Liver (tissue), 9 donors: ENCODE results near the gene PAPOLA. TPM values are rescaled to one million over a fixed set of nuclear protein-coding genes. Genes with fewer than 3 reads are reported as not detected.

ENCODE experiments used
- DNase-seq: peaks from one replicate; pipeline ENCODE4 v3.0.0-alpha.2; 2017; ENCODE audit warnings: low spot score
- H3K27ac ChIP-seq, 2 donors: one replicate each; pipeline ENCODE4 v1.7.0; 2013; ENCODE audit warnings: inconsistent platforms in 2 of 2, low read length in 2 of 2, control low read depth in 1 of 2, low read depth in 1 of 2, mild to moderate bottlenecking in 1 of 2
- H3K27me3 ChIP-seq, 4 donors: one replicate each; pipeline versions ENCODE4 v1.6.1 to v1.7.0; 2013; ENCODE audit warnings: low read length in 3 of 4, inconsistent platforms in 1 of 4, mild to moderate bottlenecking in 1 of 4, moderate library complexity in 1 of 4; ENCODE audit not compliant: control insufficient read depth in 4 of 4, insufficient read depth in 4 of 4
- H3K36me3 ChIP-seq, 4 donors: one replicate each; pipeline versions ENCODE4 v1.6.1 to v1.7.0; 2013; ENCODE audit warnings: low read length in 3 of 4, mild to moderate bottlenecking in 3 of 4, low read depth in 1 of 4, moderate library complexity in 1 of 4; ENCODE audit not compliant: control insufficient read depth in 4 of 4, insufficient read depth in 3 of 4
- H3K4me1 ChIP-seq, 4 donors: one replicate each; pipeline versions ENCODE4 v1.6.1 to v1.7.0; 2013; ENCODE audit warnings: low read length in 3 of 4, mild to moderate bottlenecking in 3 of 4, moderate library complexity in 1 of 4; ENCODE audit not compliant: control insufficient read depth in 4 of 4, insufficient read depth in 4 of 4
- H3K4me3 ChIP-seq, 3 donors: one replicate each; pipeline versions ENCODE4 v1.6.1 to v1.7.0; 2013; ENCODE audit warnings: low read length in 3 of 3, control low read depth in 1 of 3, low read depth in 1 of 3, mild to moderate bottlenecking in 1 of 3
- H3K9ac ChIP-seq, 2 donors: one replicate each; pipeline ENCODE4 v1.7.0; 2013; ENCODE audit warnings: low read length in 2 of 2, mild to moderate bottlenecking in 2 of 2, moderate library complexity in 2 of 2, control low read depth in 1 of 2, low read depth in 1 of 2
- H3K9me3 ChIP-seq, 4 donors: one replicate each; pipeline versions ENCODE4 v1.6.1 to v1.7.0; 2013; ENCODE audit warnings: low read length in 3 of 4; ENCODE audit not compliant: control insufficient read depth in 4 of 4
- CTCF ChIP-seq: fragments of 150-350 bp; IDR thresholded peaks from 2 replicates; pipeline ENCODE4 v1.5.1; 2017; ENCODE audit warnings: improper control_type of control experiment, low read depth, low read length; ENCODE audit not compliant: missing input control
- EGR1 ChIP-seq, 2 donors: IDR thresholded peaks; 2 replicates each; pipeline ENCODE4 v1.6.1; 2016 to 2018; ENCODE audit warnings: antibody characterized with exemption in 2 of 2, low read depth in 2 of 2
- FOXA1 ChIP-seq: IDR thresholded peaks from 2 replicates; pipeline ENCODE4 v1.6.1; 2016; ENCODE audit warnings: antibody characterized with exemption
- GABPA ChIP-seq, 2 donors: IDR thresholded peaks in 1 of 2; conservative IDR thresholded peaks in 1 of 2; 2 replicates each; pipeline ENCODE4 v1.6.1; 2016; ENCODE audit warnings: antibody characterized with exemption in 2 of 2, mild to moderate bottlenecking in 1 of 2, moderate library complexity in 1 of 2
- HNF4A ChIP-seq, 2 donors: conservative IDR thresholded peaks; 2 replicates each; pipeline ENCODE4 v1.6.1; 2016; ENCODE audit warnings: antibody characterized with exemption in 2 of 2, mild to moderate bottlenecking in 2 of 2
- HNF4G ChIP-seq: IDR thresholded peaks from 2 replicates; pipeline ENCODE4 v1.6.1; 2016; ENCODE audit warnings: antibody characterized with exemption
- JUND ChIP-seq, 2 donors: IDR thresholded peaks; 2 replicates each; pipeline ENCODE4 v1.6.1; 2016; ENCODE audit warnings: antibody characterized with exemption in 2 of 2
- MAX ChIP-seq: IDR thresholded peaks from 2 replicates; pipeline ENCODE4 v1.6.1; 2016; ENCODE audit warnings: antibody characterized with exemption
- NR2F2 ChIP-seq: IDR thresholded peaks from 2 replicates; pipeline ENCODE4 v1.6.1; 2016; ENCODE audit warnings: antibody characterized with exemption
- RAD21 ChIP-seq, 2 donors: IDR thresholded peaks; 2 replicates each; pipeline ENCODE4 v1.6.1; 2016; ENCODE audit warnings: antibody characterized with exemption in 2 of 2, mild to moderate bottlenecking in 2 of 2
- REST ChIP-seq: IDR thresholded peaks from 2 replicates; pipeline ENCODE4 v1.6.1; 2016; ENCODE audit warnings: antibody characterized with exemption, mild to moderate bottlenecking
- RXRA ChIP-seq, 2 donors: IDR thresholded peaks; 2 replicates each; pipeline ENCODE4 v1.6.1; 2017 to 2018; ENCODE audit warnings: antibody characterized with exemption in 2 of 2, mild to moderate bottlenecking in 1 of 2
- TAF1 ChIP-seq: conservative IDR thresholded peaks from 2 replicates; pipeline ENCODE4 v1.6.1; 2016; ENCODE audit warnings: antibody characterized with exemption, mild to moderate bottlenecking
- YY1 ChIP-seq: IDR thresholded peaks from 2 replicates; pipeline ENCODE4 v1.6.1; 2016; ENCODE audit warnings: antibody characterized with exemption, mild to moderate bottlenecking
- ZBTB33 ChIP-seq: IDR thresholded peaks from 2 replicates; pipeline ENCODE4 v1.6.1; 2016; ENCODE audit warnings: antibody characterized with exemption
- WGBS: extraction: QIAGEN DNeasy Blood & Tissue Kit; methylation state at CpG from one replicate; pipeline ENCODE4 v1.1.7; 2013; 5-methylcytosine and 5-hydroxymethylcytosine counted together
- polyA plus RNA-seq, 2 donors: library from polyadenylated mRNA; stranded (reverse) in 1 of 2; unstranded in 1 of 2; fragments of 200-250 nt in 1 of 2; fragments of >200 nt in 1 of 2; fragmentation: Nextera tagmentation in 1 of 2; extraction: Ambion mirVana in 1 of 2; gene quantifications; one replicate each; pipeline versions ENCODE4 v1.2.1 to v1.2.3, GENCODE V29; 2013 to 2015
- total RNA-seq, 2 donors: library from RNA; depleted of rRNA; stranded (reverse); fragments of >200 nt; gene quantifications; one replicate each; pipeline ENCODE4 v1.2.3, GENCODE V29; 2014
- donor health status: healthy.
- donor health status: healthy.
- donor health status: healthy.
- donor health status: healthy.
- donor health status: healthy.

The PAPOLA gene
- total and polyA plus RNA-seq, 4 donors = 29.4 to 107 (median 71.6) TPM

GRCh38 chr14:96581026-96581425, 78.8 kb downstream of the PAPOLA start:
- H3K27me3 ChIP-seq = no peaks in the 10 kb centered on the region
- WGBS = 74% methylated on average over 8 of the region's 8 CpGs
- no peak for DNase-seq

GRCh38 chr14:96581902-96582301, 79.7 kb downstream of the PAPOLA start:
- no peaks in the 10 kb centered on the region for H3K9me3 ChIP-seq
- H3K4me3 ChIP-seq = no peak overlapping the region
- 86% methylated on average over 7 of the region's 7 CpGs for WGBS
- H3K36me3 ChIP-seq = no peaks in the 10 kb centered on the region
- H3K4me1 ChIP-seq = no peaks in the 10 kb centered on the region
- H3K9ac ChIP-seq = no peak overlapping the region
- no peak overlapping the region for H3K27ac ChIP-seq
- no peak for DNase-seq
- no peak for TF ChIP-seq NR2F2
- no peak for TF ChIP-seq HNF4G
- no peak for TF ChIP-seq TAF1
- TF ChIP-seq YY1 = no peak
- TF ChIP-seq HNF4A (conservative IDR thresholded peaks at IDR 0.05) = no peak
- TF ChIP-seq CTCF = no peak
- no peak for TF ChIP-seq EGR1 (IDR thresholded peaks at IDR 0.05; ENCODE audit: low read depth in 2 of 2)
- no peak for TF ChIP-seq RAD21 (IDR thresholded peaks at IDR 0.05)
- no peak for TF ChIP-seq GABPA (IDR thresholded peaks at IDR 0.05 in 1 of 2, conservative IDR thresholded peaks at IDR 0.05 in 1 of 2)
- no peaks in the 10 kb centered on the region for H3K27me3 ChIP-seq

More at GRCh38 chr14:96581026-96581425, 78.8 kb downstream of the PAPOLA start:
- H3K9me3 ChIP-seq = no peaks in the 10 kb centered on the region
- H3K27ac ChIP-seq = no peak overlapping the region
- no peak overlapping the region for H3K9ac ChIP-seq
- H3K4me1 ChIP-seq = no peaks in the 10 kb centered on the region
- H3K4me3 ChIP-seq = no peak overlapping the region
- TF ChIP-seq ZBTB33 (no peak), TAF1 (no peak), REST (no peak), HNF4A (conservative IDR thresholded peaks at IDR 0.05) (no peak), RAD21 (IDR thresholded peaks at IDR 0.05) (no peak), JUND (IDR thresholded peaks at IDR 0.05) (no peak), RXRA (IDR thresholded peaks at IDR 0.05) (no peak), FOXA1 (no peak), NR2F2 (no peak), MAX (no peak)
- no peaks in the 10 kb centered on the region for H3K36me3 ChIP-seq
